Inflammatory macrophage treated with lipopolysaccharide for 4 hours (primary cell): ENCODE data around the gene ARL6.
"Not testable (repeated sequence)": the region's sequence is repeated elsewhere in the genome, so short reads cannot be mapped to it uniquely, and the experiment has no call there.

Source experiments
- DNase-seq: peaks from one replicate; pipeline ENCODE4 v3.0.0-alpha.2; 2020

The ARL6 gene

DNA sequence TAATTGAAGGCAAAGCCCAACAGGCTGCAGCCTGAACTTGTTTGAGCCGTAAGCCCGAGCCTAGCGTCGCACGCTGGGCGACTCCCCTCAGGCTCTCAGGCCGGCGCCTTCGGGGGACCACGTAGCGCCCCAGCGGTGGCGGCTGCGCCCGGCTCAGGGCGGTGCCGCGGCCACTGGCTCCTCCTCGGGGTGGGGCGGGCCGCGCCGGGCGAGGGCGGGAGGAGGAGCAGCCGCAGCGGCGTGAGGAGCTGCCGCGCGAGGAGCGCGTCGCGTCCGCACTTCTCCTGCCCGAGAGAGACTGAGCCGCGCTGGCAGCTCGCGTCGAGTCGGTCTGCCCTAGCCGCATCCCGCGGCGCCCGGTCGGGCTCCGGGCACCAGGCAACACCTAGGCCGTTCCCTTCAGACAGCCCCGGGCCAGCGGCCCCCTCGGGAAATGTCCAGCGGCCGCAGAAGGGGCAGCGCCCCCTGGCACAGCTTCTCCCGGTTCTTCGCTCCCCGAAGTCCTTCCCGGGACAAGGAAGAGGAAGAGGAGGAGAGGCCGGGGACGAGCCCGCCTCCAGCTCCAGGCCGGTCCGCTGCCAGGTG is 57.3 kb downstream of the ARL6 start, which contains the start of gene CRYBG3:
Gene CRYBG3 (plus strand): TSS at position 238 of the 585 bp plus-strand sequence. CDS start 196 bp downstream, at position 434.
- peak; percentile 88 for DNase-seq

DNA sequence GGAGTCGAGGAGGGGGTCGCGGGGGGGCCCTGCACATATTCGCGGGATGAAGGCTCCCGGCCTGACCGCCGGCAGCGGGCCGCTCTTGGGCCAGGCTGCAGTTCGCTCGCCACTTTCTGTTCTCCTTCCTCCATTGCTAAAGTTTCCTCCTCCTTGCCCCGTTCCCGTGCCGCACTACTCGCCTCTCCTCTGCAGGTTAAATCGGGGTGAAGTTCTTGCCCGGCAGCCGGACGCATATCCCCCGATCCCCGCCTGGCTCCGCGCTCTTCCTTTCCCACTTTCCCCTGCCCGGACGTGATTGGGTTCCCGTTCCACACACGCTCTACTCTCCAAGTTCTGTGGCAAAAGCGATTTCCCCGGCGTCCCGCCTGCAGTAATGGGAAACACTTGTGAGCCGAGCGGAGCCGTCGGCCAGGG is 57.8 kb downstream of the ARL6 start:
- peak; percentile 40 for DNase-seq

DNA sequence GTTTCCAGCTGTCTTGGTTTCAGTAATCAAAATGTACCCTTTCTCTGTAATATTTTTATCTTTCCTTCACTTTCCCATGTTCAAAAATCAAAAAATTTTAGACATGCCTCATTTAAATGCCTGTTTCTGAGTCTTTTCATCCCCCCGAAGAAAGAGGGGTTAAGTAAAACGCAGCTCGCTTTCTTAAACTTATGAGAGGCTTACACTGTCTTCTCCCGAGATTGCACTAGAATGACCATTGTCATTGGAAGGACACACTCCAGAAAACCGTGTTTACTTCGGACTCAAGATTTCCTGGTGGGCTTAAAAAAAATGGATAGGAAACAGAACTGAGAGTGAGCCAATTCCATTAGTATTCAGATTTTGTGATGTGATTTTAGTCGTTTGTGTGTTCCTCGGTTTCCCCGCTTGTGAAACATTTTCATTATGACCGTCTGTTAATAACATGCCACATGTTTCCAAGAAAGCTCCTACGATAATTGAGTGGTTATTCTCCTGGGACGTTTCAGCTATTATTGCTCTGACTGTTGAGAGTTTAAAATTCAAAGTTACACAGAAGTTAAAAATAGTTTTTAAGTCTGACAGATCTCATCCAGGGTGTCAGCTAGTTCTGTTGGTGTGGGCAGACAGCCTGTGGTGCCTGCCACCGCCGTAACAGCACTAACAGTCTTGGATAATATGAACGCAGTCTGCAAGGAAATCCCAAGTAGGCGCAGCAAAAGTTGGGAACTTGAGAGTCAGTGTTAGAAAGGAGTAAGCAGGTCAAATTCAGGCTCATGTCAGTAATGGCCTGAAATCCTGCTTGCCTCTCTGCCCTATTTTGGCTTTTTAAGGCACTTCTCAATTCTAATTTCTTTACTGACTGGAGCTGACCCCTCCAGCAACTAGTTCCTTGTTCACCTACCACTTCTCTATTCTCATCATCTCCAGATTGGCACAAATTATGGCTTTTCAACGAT is 58.8 kb downstream of the ARL6 start:
- peak; percentile 8 for DNase-seq

DNA sequence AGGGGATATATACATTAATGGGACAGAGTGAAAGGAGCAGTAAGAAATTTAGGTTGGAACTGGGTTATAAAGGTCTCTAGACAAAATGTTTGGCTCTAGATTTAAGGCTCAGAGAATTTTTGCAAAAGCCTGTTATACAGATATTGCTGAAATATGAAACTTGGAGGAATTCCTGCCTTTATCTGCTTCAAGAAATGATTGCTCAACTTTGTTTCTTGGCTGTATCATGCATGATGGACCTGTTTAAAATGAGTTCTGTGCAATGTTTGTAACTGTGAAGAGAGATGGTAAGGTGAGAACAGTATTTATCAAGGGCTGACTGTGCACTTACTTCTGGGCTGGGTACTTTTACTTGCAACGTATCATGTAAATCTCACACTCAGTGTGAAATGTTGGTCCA is 60.5 kb downstream of the ARL6 start:
- no peak for DNase-seq

DNA sequence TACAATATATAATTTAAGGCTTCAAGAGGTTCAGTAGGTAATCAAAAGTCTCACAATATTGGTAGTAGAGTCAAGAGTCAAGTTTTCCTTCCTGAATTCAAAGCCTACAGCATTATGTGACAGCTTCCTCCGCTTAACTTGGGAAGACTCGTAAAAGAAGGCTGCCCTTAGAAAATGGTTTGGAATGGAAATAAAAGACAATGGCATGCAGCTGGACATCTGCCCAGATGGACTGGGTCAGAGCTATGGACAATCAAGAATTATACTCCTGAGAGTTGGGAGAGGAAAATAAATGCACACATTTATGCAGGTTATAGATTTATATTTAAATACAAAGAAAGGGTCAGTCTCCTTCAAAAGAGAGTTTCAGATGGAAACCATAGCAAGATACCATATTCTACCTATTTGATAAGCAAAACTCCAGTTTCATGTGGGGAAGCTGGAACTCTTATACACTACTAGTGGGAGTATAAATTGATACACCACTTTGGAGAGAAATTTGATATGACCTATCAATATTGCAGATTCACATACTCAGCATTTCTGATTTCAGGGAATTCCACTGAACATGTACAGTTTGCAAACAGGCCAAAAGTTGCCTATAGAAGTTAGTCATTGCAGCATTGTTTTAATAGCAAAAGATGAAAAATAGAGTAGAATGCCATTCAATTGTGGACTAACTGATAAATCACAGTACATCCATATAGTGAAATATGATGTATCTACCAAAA is 63.3 kb downstream of the ARL6 start:
- no peak for DNase-seq

DNA sequence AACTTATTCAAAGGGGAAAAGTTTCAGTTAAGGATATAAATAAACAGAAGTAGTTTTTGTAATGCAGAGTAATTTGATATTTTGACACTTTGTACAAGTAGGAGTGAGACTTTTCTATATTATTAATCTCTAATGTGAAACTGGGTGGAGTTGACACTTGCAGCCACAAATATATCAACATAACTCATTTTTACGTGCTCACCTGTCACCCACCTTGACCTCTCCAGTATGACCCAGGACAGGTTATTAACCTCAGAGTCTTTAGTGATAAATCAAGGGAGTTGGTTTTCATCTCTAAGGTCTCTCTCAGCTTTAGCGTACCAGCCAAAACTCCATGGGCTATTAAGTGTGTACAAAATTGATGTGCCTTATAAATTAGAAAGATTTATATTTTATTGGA is 64.6 kb downstream of the ARL6 start:
- no peak for DNase-seq

DNA sequence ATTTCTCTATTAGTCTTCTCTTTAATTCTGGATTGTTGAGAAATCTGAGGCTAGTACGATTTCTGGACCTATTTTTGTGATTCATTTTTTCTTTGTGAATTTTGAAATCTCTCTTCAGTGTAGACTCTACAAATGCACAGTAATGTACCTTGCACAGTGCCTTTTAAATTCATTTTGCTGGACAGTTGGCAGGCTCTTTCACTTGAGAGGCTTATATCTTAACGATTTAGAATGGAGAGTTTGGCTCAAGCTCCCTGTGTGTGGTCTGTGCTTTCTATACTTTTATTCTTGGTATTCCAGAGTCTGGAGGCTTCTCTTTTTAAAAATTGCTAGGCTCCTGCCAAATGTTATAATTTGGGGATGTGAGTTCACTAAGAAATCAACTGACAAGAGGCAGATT is 66.1 kb downstream of the ARL6 start:
- DNase-seq = no peak

DNA sequence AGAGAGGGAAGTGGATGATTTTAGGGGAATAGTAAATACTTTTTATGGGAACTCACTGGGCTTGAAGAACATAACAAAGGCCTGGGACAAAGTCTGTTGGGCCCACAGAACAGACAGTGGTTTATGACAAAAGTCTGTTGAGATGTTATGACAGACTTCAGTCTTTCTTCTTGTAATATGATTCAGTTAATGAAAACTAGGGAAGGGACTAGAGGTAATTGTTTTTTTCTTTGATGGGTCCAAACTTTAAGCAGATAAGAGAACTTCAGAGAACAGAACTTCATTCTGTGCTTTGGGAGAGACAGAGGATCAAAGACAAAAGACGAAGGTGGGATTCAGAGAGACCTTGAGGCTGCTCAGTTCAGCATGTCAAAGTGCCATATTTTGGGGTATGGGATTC is 66.6 kb downstream of the ARL6 start:
- no peak for DNase-seq

DNA sequence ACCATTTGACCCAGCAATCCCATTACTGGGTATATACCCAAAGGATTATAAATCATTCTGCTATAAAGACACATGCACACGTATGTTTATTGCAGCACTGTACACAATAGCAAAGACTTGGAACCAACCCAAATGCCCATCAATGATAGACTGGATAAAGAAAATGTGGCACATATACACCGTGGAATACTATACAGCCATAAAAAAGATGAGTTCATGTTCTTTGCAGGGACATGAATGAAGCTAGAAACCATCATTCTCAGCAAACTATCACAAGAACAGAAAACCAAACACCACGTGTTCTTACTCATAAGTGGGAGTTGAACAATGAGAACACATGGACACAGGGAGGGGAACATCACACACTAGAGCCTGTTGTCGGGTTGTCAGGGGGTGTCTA is 68.6 kb downstream of the ARL6 start:
- not testable (repeated sequence) for DNase-seq

DNA sequence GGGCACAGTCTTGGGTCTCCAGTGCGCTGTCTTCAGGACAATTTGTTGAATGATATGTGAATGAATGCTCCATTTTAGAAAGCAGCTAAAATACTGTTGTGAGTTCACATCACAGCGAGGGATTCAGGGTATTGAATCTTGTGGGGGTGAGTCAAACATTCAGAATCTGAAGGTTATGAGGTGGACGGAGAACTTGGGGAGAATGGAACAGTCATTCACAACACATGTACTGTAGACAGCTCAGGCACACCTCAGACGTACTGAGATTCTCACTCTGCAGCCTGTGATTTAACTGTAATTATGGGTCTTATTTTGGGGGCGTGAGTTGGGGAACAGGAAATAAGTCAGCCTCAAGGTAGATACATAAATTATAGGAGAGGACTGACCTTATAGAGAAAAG is 71.2 kb downstream of the ARL6 start:
- no peak for DNase-seq

DNA sequence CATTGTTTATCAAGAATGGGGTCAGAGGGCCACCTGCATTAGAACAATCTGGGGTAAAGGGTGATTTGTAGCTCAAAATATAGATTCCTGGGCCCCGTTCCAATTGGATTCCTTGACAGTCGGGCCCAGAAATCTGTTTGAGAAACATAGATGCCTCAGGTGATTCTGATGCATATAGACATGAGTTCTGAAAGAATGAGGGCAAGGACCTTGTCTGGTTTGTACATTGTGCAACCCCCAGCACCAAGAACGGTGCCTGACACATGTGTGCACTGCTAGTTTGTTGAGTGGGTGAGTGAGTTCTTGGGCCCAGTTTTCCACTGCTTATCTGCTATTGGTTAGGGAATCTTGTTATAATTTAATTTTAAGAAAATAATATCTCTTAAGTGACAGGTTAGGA is 73.8 kb downstream of the ARL6 start:
- DNase-seq = no peak

DNA sequence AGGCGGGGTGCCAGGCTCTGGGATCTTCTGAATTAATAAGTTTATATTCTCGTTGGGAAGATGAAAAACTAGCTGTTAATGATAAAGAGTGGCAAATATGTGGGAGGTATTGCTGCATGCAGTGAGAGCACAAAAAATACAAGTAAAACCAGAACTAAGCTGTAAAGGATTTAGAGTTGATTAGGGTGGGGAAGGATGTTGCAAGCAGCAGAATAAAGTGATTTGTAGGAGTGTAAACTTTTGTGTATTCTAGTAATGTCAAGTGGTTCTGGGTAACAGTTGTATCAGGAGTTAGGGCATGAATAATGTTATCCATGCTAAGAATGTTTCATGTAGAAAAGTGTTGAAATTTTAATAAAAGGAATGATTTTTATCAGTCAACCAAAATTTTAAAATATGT is 75.4 kb downstream of the ARL6 start:
- no peak for DNase-seq

DNA sequence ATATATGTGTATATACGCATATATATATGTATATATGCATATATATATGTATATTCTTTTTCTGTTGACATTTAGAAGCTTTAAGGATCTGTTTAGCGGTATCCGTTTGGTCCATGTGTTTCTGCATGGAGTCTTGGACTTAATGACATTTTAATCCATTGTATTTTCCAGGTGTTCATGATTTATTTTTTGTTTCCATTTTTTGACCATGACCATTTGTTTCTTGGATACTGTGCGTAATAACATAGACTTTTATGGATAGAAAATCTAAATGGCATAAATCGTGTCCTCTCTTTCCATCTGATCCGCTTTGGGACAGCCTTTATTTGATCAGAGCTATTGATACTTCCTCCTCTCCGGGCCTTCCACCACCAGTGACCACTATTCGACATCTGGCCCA is 76.7 kb downstream of the ARL6 start:
- no peak for DNase-seq

DNA sequence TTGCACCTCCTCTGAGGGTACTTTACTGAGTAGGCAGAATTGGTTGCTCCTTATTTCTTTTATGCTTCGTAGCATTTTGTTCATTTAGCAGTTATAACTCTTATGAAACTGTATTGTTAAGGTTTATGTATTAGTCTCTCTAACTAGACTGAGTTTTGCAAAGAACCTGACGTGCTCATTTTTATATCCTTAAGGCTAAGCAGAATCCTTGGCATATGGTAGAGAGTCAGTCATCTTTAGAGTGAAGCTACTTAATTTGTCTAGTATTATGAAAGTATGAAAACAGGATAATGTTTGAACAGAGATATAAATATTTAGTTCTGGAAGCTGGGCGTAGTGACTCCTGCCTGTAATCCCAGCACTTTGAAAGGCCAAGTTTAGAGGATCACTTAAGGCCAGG is 77.4 kb downstream of the ARL6 start:
- no peak for DNase-seq

DNA sequence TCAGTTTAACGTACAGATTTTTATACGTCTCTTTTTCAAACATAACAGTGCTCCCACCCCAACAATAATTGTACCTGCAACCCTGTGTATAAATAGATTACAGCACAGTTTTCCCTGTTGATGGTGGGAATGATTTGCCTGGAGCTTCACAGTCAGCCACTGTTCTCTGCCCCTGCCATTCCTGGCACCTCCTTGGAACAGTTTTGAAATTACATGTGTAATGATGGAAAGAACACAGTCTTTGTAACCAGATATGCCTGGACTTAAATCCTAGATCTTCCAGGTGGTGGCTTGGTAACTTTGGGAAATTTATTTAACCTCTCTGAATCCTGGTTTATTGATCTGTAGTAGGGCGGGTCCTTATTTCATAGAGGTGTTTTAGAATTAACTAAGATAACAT is 84.2 kb downstream of the ARL6 start:
- no peak for DNase-seq
